Kidney (tissue), 14 donors: ENCODE results near the gene CMTM5. TPM values are rescaled to one million over a fixed set of nuclear protein-coding genes. Genes with fewer than 3 reads are reported as not detected.

Source experiments
- DNase-seq, 5 donors: peaks; one replicate each; pipeline ENCODE4 v3.0.0-alpha.2; 2013 to 2020
- FAIRE-seq: peaks from 2 replicates; lab custom pipeline; 2012; peaks lifted over from hg19 to GRCh38; lab: Jason Lieb, UNC
- H3K27ac ChIP-seq, 2 donors: one replicate each; pipeline ENCODE4 v1.7.0; 2013; ENCODE audit warnings: low read depth in 2 of 2, low read length in 2 of 2, inconsistent platforms in 1 of 2
- H3K27me3 ChIP-seq: one replicate; pipeline ENCODE4 v1.7.1; 2013; ENCODE audit warnings: low read length, inconsistent platforms; ENCODE audit not compliant: control insufficient read depth, insufficient read depth
- H3K36me3 ChIP-seq, 3 donors: one replicate each; pipeline versions ENCODE4 v1.7.0 to v1.7.1; 2013; ENCODE audit warnings: low read length in 3 of 3, control low read depth in 1 of 3, inconsistent platforms in 1 of 3; ENCODE audit not compliant: insufficient read depth in 3 of 3, control insufficient read depth in 2 of 3
- H3K4me1 ChIP-seq, 3 donors: one replicate each; pipeline versions ENCODE4 v1.7.0 to v1.7.1; 2013; ENCODE audit warnings: low read length in 3 of 3, inconsistent platforms in 1 of 3, low read depth in 1 of 3; ENCODE audit not compliant: control insufficient read depth in 2 of 3, insufficient read depth in 2 of 3
- H3K4me3 ChIP-seq, 3 donors: one replicate each; pipeline versions ENCODE4 v1.7.0 to v1.8.1; 2013; ENCODE audit warnings: low read length in 3 of 3, control low read depth in 1 of 3, inconsistent platforms in 1 of 3
- H3K9ac ChIP-seq, 3 donors: one replicate each; pipeline versions ENCODE4 v1.7.0 to v1.7.1; 2013; ENCODE audit warnings: low read length in 3 of 3, control low read depth in 1 of 3, inconsistent platforms in 1 of 3
- H3K9me3 ChIP-seq, 3 donors: one replicate each; pipeline versions ENCODE4 v1.7.0 to v1.7.1; 2013; ENCODE audit warnings: low read length in 3 of 3, control low read depth in 1 of 3, inconsistent platforms in 1 of 3; ENCODE audit not compliant: control insufficient read depth in 2 of 3, insufficient read depth in 1 of 3
- CTCF ChIP-seq: IDR thresholded peaks from 3 replicates; pipeline ENCODE4 v1.5.1; 2012; ENCODE audit warnings: mild to moderate bottlenecking, moderate library complexity, borderline replicate concordance; ENCODE audit not compliant: insufficient read depth; ENCODE audit errors: extremely low read depth
- intact Hi-C: fragments of 100-400 bp; cut with DNase I; formaldehyde crosslinking; loops from one replicate; pipeline ENCODE4 v1.11.1; 2022
- polyA plus RNA-seq: library from polyadenylated mRNA; stranded (reverse); fragments of 350-450 nt; fragmentation: Illumina TruSeq; extraction: RNeasy Lipid Tissue Mini Kit (QIAGEN cat#74804); gene quantifications from one replicate; pipeline ENCODE4 v1.2.3, GENCODE V29; 2014; ENCODE audit warnings: low read depth, low replicate concordance; ENCODE audit not compliant: insufficient read depth
- total RNA-seq: library from RNA; stranded (reverse); fragmentation: NEBNext Ultra II Directional; extraction: Animal tissue kit (Norgen Biotek cat#: 25700); gene quantifications from one replicate; pipeline ENCODE4 v1.2.1, GENCODE V29; 2021
- donor health status: control.
- donor health status: control.
- donor health status: control.
- donor health status: control.
- donor health status: control.
- donor health status: DM: yes; HTN: yes; CAD: no.
- donor health status: Normal renal cell carcinoma (clear cell type).

Gene CMTM5
- total and polyA plus RNA-seq, 2 donors from 2014 or later = 0.54 to 1.1 TPM

GRCh38 chr14:23380197-23380914 lies 3.5 kb downstream of the CMTM5 start:
- FAIRE-seq (no peak), DNase-seq (peak in 1 of 5 donors; percentile 60)
- H3K9ac ChIP-seq = no peak overlapping the region
- no peak overlapping the region for H3K27ac ChIP-seq
- intact Hi-C loops = no loop called here
- TF ChIP-seq CTCF = no peak
- H3K4me3 ChIP-seq = no peak overlapping the region
- no peaks in the 10 kb centered on the region for H3K9me3 ChIP-seq
- H3K36me3 ChIP-seq = no peaks in the 10 kb centered on the region
- no peaks in the 10 kb centered on the region for H3K27me3 ChIP-seq
- no peaks in the 10 kb centered on the region for H3K4me1 ChIP-seq

- Histone ChIP-seq H3K9ac (no peak overlapping the region), H3K4me1 (no peaks in the 10 kb centered on the region), H3K27ac (no peak overlapping the region), H3K4me3 (no peak overlapping the region), H3K27me3 (no peaks in the 10 kb centered on the region), H3K36me3 (no peaks in the 10 kb centered on the region), H3K9me3 (no peaks in the 10 kb centered on the region)
- FAIRE-seq = no peak
- TF ChIP-seq CTCF = no peak
- intact Hi-C loops = no loop called here
- peak in 1 of 5 donors; percentile 55 for DNase-seq
Measured at GRCh38 chr14:23380976-23381375, 4.1 kb downstream of the CMTM5 start.

- DNase-seq (no peak), FAIRE-seq (no peak)
- H3K4me1 ChIP-seq = no peaks in the 10 kb centered on the region
- intact Hi-C loops = no loop called here
- no peaks in the 10 kb centered on the region for H3K27me3 ChIP-seq
- no peak overlapping the region for H3K4me3 ChIP-seq
- H3K9me3 ChIP-seq = no peaks in the 10 kb centered on the region
- H3K9ac ChIP-seq = no peak overlapping the region
- no peaks in the 10 kb centered on the region for H3K36me3 ChIP-seq
- no peak overlapping the region for H3K27ac ChIP-seq
- TF ChIP-seq CTCF = no peak
Measured at GRCh38 chr14:23381871-23382270, 5.0 kb downstream of the CMTM5 start.
